Mesothelial cell of epicardium (in vitro differentiated cells): ENCODE measurements around the gene TEP1. TPM values are rescaled to one million over a fixed set of nuclear protein-coding genes. Genes with fewer than 3 reads are reported as not detected.
A peak's percentile ranks its signal among the peaks of the same experiment; 100 is the strongest.

Source experiments
- DNase-seq, 2 experiments: peaks; one replicate each; pipeline ENCODE4 v3.0.0; 2021; ENCODE audit warnings: low spot score in 2 of 2; ENCODE audit not compliant: unreplicated experiment in 2 of 2
- H3K27ac Mint-ChIP-seq: 2 replicates; pipeline ENCODE4 v1.8.0; 2021; ENCODE audit warnings: mixed read lengths
- H3K27me3 Mint-ChIP-seq: 2 replicates; pipeline ENCODE4 v1.8.0; 2021; ENCODE audit warnings: low read depth, mixed read lengths
- H3K36me3 Mint-ChIP-seq: 2 replicates; pipeline ENCODE4 v1.8.0; 2021; ENCODE audit warnings: mixed read lengths
- H3K4me1 Mint-ChIP-seq: 2 replicates; pipeline ENCODE4 v1.8.0; 2021; ENCODE audit warnings: mixed read lengths
- H3K4me3 Mint-ChIP-seq: 2 replicates; pipeline ENCODE4 v1.8.0; 2021; ENCODE audit warnings: mild to moderate bottlenecking, moderate library complexity, mixed read lengths
- H3K9me3 Mint-ChIP-seq: 2 replicates; pipeline ENCODE4 v1.8.0; 2021; ENCODE audit warnings: mixed read lengths
- CTCF ChIP-seq: fragments of 200-600 bp; sonication (generic); IDR thresholded peaks from one replicate; pipeline ENCODE4 v1.5.0; 2021; ENCODE audit warnings: antibody characterized with exemption; ENCODE audit not compliant: unreplicated experiment
- total RNA-seq: library from RNA; stranded (reverse); gene quantifications from 3 replicates; pipeline ENCODE4 v1.2.1, GENCODE V29; 2021

The TEP1 gene
- total RNA-seq, 1 donor from 2014 or later = 18.3 TPM

- H3K4me1 Mint-ChIP-seq = peaks cover 20% of the 10 kb centered on the region
- no peak overlapping the region for H3K4me3 Mint-ChIP-seq
- no peak for DNase-seq
- H3K9me3 Mint-ChIP-seq = no peaks in the 10 kb centered on the region
- H3K27ac Mint-ChIP-seq = peak overlapping the region; percentile 71
- TF ChIP-seq CTCF = peak; percentile 84
- peaks cover 17% of the 10 kb centered on the region for H3K36me3 Mint-ChIP-seq
- H3K27me3 Mint-ChIP-seq = no peaks in the 10 kb centered on the region
These were observed 86.1 kb downstream of the TEP1 start for GRCh38 chr14:20327005-20327869.

GRCh38 chr14:20317720-20318119 lies 95.6 kb downstream of the TEP1 start:
- Mint-ChIP-seq H3K4me3 (no peak overlapping the region), H3K36me3 (peaks cover 32% of the 10 kb centered on the region)
- no peak for TF ChIP-seq CTCF

More at GRCh38 chr14:20317720-20318119, 95.6 kb downstream of the TEP1 start:
- Mint-ChIP-seq H3K27me3 (no peaks in the 10 kb centered on the region), H3K27ac (no peak overlapping the region), H3K9me3 (no peaks in the 10 kb centered on the region), H3K4me1 (no peaks in the 10 kb centered on the region)
- DNase-seq = no peak

Other genes starting within 250 kb of the TEP1 start
- not detected in 3 replicates for gene OR11G2, start 222.6 kb downstream of the TEP1 start, total RNA-seq
- gene OR11H6, start 189.8 kb downstream of the TEP1 start, total RNA-seq = not detected in 3 replicates
- gene OR11H7, start 184.5 kb downstream of the TEP1 start, total RNA-seq = not detected in 3 replicates
- gene OR11H4, start 174.2 kb downstream of the TEP1 start, total RNA-seq = not detected in 3 replicates
- gene TTC5, start 107.5 kb downstream of the TEP1 start, total RNA-seq = 29.4 to 30.8 TPM (median 30.0 TPM) in 3 replicates
- 104 to 112 TPM (median 109 TPM) in 3 replicates for gene CCNB1IP1, start 80.2 kb downstream of the TEP1 start, total RNA-seq
- gene PARP2, start 69.9 kb downstream of the TEP1 start, total RNA-seq = 35.1 to 40.9 TPM (median 38.6 TPM) in 3 replicates
- 0.11 to 0.16 TPM (median 0.13 TPM) in 3 replicates for gene KLHL33, start 22.7 kb upstream of the TEP1 start, total RNA-seq
- 67.0 to 72.9 TPM (median 69.7 TPM) in 3 replicates for gene OSGEP, start 41.3 kb upstream of the TEP1 start, total RNA-seq
- 283 to 304 TPM (median 299 TPM) in 3 replicates for gene APEX1, start 41.7 kb upstream of the TEP1 start, total RNA-seq
- 32.3 to 37.5 TPM (median 33.7 TPM) in 3 replicates for gene PIP4P1, start 47.9 kb upstream of the TEP1 start, total RNA-seq
- 10.3 to 11.3 TPM (median 10.4 TPM) in 3 replicates for gene PNP, start 55.9 kb upstream of the TEP1 start, total RNA-seq
- gene RNASE10, start 92.0 kb upstream of the TEP1 start, total RNA-seq = 0.70 to 1.1 TPM (median 1.1 TPM) in 3 replicates
- gene RNASE9, start 147.5 kb upstream of the TEP1 start, total RNA-seq = not detected in 3 replicates
- gene RNASE11, start 174.5 kb upstream of the TEP1 start, total RNA-seq = not detected in 3 replicates
- gene RNASE12, start 177.9 kb upstream of the TEP1 start, total RNA-seq = not detected in 3 replicates
- gene OR6S1, start 228.2 kb upstream of the TEP1 start, total RNA-seq = not detected in 3 replicates